ENCODE data around the gene GLRA1.
"Not testable (repeated sequence)": the region's sequence is repeated elsewhere in the genome, so short reads cannot be mapped to it uniquely, and the experiment has no call there.

Gene GLRA1

GRCh38 chr5:151811593-151812321, 112.9 kb downstream of the GLRA1 start:
- DNase-seq = no peak

DNA sequence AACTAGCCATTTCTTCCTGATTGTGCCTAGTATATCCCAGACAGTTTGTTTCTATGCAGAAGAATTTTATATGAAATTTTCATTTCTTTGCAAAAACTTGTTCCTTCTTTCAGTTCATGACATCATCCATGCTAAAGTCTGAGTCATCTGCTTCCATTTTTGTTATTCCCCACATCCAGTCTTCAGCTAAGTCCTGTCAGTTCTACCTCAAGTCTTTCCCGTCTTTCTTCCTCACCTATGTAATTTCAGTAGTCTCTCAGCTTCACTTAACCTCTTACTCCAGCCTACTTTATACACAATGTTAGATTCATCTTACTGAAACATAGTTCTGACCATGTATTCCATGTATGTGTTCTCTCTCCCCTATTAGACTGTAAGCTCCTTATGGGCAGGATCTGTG, 113.8 kb downstream of the GLRA1 start:
- DNase-seq = no peak

DNA sequence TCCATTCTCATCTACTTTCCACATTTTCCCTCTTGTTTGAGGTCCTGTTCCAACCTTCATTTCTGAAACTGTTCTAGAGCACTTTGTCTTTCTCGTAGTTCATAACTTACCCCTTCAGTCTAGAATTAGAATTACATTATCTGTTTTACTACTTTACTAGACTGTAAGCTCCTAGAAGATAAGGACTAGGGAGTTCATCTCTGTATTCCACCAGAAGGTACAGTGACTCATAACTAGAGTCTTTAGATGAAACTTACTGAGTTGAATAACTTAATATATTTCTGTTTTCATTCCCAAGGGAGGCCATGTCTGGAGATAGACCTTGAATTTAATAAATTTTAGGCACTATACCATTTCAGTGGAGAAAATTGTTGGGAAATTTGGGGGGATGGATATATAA, 114.2 kb downstream of the GLRA1 start:
- no peak for DNase-seq

- no peak for DNase-seq
Observed at GRCh38 chr5:151808451-151809169, 116.0 kb downstream of the GLRA1 start.

- no peak for DNase-seq
Observed at GRCh38 chr5:151805414-151806223, 119.0 kb downstream of the GLRA1 start.

DNA sequence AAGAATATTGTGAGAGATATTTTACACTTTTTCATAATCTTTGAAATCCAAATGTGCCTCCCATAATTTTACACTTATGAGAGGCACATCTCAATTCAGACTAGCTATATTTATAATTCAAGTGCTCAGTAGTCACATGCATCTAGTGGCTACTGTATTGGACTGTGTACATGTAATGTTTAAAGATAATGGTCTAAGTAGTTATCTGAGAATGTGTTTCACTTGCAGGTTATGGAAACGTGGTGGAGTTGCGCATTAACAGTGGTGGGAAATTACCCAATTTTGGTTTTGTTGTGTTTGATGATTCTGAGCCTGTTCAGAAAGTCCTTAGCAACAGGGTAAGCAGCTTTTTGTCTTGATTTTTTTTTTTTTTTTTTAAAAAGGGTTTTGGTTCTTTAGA, 124.1 kb downstream of the GLRA1 start:
- no peak for DNase-seq

DNA sequence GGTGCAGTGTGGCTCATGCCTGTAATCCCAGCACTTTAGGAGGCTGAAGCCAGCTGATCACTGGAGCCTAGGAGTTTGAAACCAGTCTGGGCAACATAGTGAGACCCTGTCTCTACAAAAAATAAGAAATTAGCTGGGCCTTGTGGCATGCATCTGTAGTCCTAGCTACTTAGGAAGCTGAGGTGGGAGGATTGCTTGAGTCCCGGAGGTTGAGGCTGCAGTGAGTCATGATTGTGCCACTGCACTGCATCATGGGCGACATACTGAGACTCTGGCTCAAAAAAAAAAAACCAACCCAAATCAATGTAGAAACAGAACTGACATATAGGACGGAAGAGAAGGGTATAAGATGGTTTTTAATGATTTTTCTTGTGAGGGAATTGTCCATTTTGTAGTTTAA, 125.2 kb downstream of the GLRA1 start:
- no peak for DNase-seq

DNA sequence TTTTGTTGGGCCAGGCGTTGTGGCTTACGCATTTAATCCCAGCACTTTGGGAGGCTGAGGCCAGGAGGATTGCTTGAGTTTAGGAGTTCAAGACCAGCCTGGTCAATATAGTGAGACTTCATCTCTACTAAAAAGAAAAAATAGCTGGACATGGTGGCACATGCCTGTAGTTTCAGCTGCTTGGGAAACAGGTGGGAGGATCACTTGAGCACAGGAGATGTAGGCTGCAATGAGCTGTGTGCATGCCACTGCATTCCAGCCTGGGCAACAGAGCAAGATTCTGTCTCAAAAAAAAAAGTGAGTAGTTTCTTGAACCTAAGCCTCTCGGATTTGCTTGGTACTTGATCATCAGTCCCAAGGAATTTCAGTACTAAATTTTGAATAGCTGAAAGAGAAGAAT, 126.0 kb downstream of the GLRA1 start:
- no peak for DNase-seq

DNA sequence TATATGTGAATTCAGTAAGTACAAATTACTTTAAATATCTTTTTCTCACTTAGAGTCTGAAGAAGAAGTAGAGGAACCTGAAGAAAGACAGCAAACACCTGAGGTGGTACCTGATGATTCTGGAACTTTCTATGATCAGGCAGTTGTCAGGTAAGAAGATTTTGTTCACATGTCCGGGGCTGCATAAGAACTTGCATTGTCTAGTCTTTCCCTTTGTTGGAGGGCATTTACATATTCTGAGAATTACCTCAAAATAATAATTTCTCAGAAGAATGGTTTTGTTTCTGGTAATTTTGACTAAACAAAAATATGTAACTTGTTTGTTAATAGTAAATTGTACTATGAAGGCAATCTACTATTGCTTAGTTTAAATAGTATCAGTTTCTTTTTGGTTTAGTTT, 129.2 kb downstream of the GLRA1 start:
- DNase-seq = no peak

DNA sequence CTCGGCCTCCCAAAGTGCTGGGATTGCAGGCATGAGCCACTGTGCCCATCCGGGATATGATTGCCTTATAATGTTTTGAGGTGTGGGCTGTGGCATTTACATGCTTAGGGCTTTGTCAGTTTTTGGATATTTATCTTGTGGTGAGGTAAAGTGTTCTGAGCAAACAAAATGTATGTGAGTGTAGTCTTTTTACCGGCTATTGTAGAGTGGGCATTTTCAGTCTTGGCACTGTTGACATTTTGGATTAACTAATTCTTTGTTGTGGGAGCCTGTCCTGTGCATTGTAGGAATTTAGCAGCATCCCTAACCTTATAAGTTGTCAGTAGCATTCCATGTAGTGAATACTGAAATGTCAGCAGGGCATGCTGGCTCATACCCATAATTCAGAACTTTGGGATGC, 131.3 kb downstream of the GLRA1 start:
- DNase-seq = no peak

- DNase-seq = no peak
Observed at GRCh38 chr5:151787817-151788216, 136.8 kb downstream of the GLRA1 start.

DNA sequence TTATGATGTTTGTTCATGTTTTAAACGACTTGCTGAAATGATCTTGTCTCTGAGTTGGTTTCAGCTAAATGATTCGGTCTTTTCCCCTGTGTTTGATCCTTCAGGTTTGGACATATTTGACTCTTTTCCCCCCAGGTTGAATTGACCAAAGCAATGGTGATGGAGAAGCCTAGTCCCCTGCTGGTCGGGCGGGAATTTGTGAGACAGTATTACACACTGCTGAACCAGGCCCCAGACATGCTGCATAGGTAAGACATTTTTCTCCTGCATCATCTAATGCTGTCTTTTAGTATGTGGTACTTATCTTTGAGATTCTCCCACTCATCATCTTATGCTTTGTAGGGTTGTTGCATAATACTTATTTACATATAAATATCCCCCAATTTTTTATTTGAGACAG, 138.2 kb downstream of the GLRA1 start:
- DNase-seq = no peak

DNA sequence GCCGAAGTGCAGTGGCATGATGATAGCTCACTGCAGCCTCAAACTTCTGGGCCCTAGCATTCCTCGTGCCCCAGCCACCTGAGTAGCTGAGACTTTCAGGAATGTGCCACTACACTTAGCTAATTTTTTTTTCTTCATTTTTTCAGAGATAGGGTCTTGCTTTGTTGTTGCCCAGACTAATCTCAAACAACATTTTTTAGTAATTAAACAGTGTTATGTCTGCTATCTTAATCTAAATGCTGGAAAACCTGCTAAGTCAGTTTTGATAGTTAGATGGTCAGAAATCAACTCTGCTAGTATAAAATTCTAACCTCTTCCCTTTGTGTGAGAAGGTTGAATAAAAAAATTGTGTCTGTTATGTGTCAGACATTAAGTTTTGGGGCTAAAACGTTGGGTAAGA, 140.5 kb downstream of the GLRA1 start:
- DNase-seq = no peak

DNA sequence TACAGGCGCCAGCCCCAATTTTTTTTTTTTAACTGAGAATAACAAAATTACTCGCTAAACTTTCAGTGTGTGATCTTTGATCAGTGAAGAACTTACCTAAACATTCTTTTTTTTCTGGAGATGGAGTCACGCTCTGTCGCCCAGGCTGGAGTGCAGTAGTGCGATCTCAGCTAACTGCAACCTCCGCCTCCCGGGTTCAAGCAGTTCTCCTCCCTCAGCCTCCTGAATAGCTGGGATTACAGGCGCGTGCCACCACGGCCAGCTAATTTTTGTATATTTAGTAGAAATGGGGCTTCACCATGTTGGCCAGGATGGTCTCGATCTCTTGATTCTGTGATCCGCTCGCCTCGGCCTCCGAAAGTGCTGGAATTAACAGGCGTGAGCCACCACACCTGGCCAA, 141.0 kb downstream of the GLRA1 start:
- not testable (repeated sequence) for DNase-seq

GRCh38 chr5:151781201-151781600, 143.4 kb downstream of the GLRA1 start:
- no peak for DNase-seq

DNA sequence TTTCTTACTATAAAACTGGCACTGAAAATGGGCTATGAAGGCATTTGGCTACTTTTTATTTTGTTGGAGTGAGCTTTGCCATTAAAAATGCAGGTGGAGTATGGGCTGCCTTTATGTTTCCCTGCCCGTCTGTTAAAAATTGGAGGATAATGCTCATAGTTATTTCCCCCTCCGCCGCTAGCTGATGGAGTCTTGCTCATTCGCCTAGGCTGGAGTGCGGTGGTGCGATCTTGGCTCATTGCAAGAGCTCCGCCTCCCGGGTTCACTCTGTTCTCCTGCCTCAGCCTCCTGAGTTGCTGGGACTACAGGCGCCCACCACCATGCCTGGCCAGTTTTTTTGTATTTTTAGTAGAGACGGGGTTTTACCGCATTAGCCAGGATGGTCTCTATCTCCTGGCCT, 144.3 kb downstream of the GLRA1 start:
- no peak for DNase-seq

GRCh38 chr5:151779531-151780125, 145.0 kb downstream of the GLRA1 start:
- DNase-seq = no peak

DNA sequence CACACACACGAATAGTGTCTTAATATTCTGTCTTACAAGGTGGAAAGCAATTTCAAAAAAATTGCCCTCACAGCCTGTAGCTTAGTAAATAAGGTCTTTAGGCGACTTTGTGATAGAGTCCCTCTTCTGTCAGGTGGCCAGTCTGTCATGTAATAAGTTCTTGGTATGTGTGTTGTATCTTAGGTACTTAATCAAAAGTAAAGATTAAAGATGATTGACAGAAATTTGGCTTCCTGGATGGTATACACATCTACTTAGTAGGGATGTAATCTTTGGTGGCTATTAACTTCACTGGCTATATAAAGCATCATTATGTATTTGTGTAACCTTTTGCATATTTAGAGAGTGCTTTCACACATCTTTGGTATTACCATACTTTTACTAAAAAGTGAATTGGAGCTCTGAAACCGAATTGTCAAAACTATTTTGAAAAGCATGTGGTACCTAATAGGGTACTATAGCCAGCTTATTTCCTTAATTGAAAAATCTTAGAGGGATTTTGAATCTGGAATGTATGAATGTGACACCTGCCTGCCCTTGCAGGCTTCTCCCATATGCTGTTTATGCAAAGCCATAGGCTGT, 149.5 kb downstream of the GLRA1 start:
- no peak for DNase-seq

DNA sequence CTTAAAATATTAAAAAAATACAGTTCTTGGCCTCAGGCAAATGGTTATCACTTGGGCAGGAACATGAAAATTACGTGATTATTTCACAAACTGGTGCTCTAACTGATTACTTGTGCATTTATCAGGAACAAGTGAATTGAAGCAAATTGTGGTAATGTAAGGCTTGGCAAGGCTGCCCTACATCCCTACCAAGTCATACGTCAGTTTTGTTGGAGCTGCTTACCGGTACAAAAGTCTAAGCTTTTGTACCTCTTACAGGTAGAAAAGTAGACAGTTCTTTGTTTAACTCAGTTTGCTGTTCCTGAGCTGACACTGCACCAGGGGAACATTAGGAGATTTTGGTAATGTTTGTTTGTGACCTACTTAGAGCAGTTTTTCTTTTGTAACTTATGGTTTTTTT, 150.7 kb downstream of the GLRA1 start:
- no peak for DNase-seq

DNA sequence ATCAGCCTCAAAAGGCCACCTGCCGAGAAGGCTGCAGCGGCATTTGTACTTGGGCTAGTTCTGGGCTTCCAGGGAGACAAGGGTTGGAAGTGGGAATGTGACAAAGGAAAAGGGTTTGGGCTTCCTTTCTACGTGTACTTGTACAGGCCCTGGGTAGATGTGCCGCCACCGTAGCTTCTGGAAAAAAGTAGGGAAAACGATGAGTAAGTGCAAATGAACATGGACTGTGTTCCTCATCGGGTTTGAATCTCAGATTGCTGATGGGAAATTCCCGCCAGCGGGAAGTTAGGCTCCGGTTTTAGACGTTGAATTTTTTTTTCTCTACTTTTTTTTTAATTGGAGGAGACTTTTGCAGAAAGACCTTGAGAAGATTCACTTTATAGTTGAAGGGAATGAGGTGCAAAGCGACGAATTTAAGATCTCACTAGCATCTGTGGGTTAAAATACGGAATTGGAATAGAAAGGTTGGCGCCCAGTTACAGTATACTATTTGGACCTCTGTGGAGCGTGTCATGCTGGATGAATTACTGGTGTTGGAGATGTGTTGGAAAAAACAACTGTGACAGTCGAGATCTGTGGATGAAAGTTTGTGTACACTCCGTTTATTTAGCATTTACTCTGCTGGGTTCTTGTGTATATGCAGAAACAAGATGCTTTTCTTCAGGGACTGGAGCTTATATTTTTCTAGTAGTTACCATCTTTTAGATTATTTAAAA, 151.6 kb downstream of the GLRA1 start:
- no peak for DNase-seq

All from stimulated activated CD4-positive, alpha-beta T cell treated with anti-CD3 and anti-CD28 coated beads, Interleukin-1b, Interleukin-23, amount 100 ng/mL, for 48 hours (primary cell).